Activated T-cell treated with anti-CD3 and anti-CD28 coated beads for 1 hour (primary cell): ENCODE results near the gene ANKFY1.

Experiments
- DNase-seq: peaks from one replicate; pipeline ENCODE4 v3.0.0-alpha.2; 2020; ENCODE audit warnings: low read depth

The ANKFY1 gene

GRCh38 chr17:4118015-4118743 lies 145.6 kb downstream of the ANKFY1 start:
- DNase-seq, result no peak

GRCh38 chr17:4116516-4116915 lies 147.3 kb downstream of the ANKFY1 start:
- no peak for DNase-seq
